H1 (cell line): ENCODE measurements around the gene CBLN3. TPM values are rescaled to one million over a fixed set of nuclear protein-coding genes. Genes with fewer than 3 reads are reported as not detected.

Experiments used
- CTCF ChIA-PET: fragments of 300-600 bp; sonication (Branson Sonifier 250); formaldehyde crosslinking; loops from one replicate; lab custom pipeline; 2021; ENCODE audit not compliant: partially characterized antibody; lab: Charles Lee
- POLR2A ChIA-PET: fragments of 300-600 bp; sonication (Branson Sonifier 250); formaldehyde crosslinking; loops from one replicate; lab custom pipeline; 2021; ENCODE audit warnings: inconsistent platforms; ENCODE audit not compliant: partially characterized antibody; lab: Charles Lee
- DNase-seq, 2 experiments: peaks; one replicate each; pipeline versions ENCODE4 v3.0.0 to v3.0.0-alpha.2; 2010 to 2022; ENCODE audit warnings: low spot score in 2 of 2, low read depth in 1 of 2, mixed read lengths in 1 of 2
- FAIRE-seq: peaks from 2 replicates; lab custom pipeline; 2011; peaks lifted over from hg19 to GRCh38; lab: Jason Lieb, UNC
- H2AFZ ChIP-seq: 2 replicates; pipeline ENCODE4 v1.8.1; 2012; ENCODE audit warnings: low read length, inconsistent platforms
- H2AK5ac ChIP-seq: 2 replicates; pipeline ENCODE4 v1.6.1; 2013; ENCODE audit warnings: low read depth, low read length
- H2BK120ac ChIP-seq: replicated peaks from 2 replicates; pipeline ENCODE3; 2013; ENCODE audit warnings: low read depth, low read length, inconsistent platforms
- H2BK12ac ChIP-seq: 2 replicates; pipeline ENCODE4 v1.6.1; 2013; ENCODE audit warnings: low read depth, low read length
- H2BK15ac ChIP-seq: 2 replicates; pipeline ENCODE4 v1.6.1; 2013; ENCODE audit warnings: low read length
- H2BK20ac ChIP-seq: 2 replicates; pipeline ENCODE4 v1.6.1; 2013; ENCODE audit warnings: low read length
- H2BK5ac ChIP-seq: 2 replicates; pipeline ENCODE4 v1.6.1; 2013; ENCODE audit warnings: low read depth, low read length
- H3K14ac ChIP-seq: 2 replicates; pipeline ENCODE4 v1.6.1; 2013; ENCODE audit warnings: inconsistent platforms; ENCODE audit not compliant: insufficient read length
- H3K18ac ChIP-seq: 2 replicates; pipeline ENCODE4 v1.6.1; 2013; ENCODE audit warnings: low read length; ENCODE audit errors: extremely low read depth
- H3K23ac ChIP-seq: 2 replicates; pipeline ENCODE4 v1.6.1; 2013; ENCODE audit warnings: inconsistent platforms; ENCODE audit not compliant: insufficient read length
- H3K23me2 ChIP-seq: 2 replicates; pipeline ENCODE4 v1.6.1; 2013; ENCODE audit warnings: low read depth, low read length
- H3K27ac ChIP-seq: 2 replicates; pipeline ENCODE4 v1.6.1; 2011; ENCODE audit warnings: low read depth, low read length, inconsistent platforms
- H3K27me3 ChIP-seq, 4 experiments: replicated peaks in 1 of 4; 1 replicate in 1 of 4; 2 replicates in 3 of 4; pipeline versions ENCODE4 v1.6.1 to v1.8.1; 2011 to 2013; ENCODE audit warnings: low read length in 3 of 4, mild to moderate bottlenecking in 3 of 4, inconsistent platforms in 2 of 4, mixed read lengths in 2 of 4, moderate library complexity in 1 of 4; ENCODE audit not compliant: control insufficient read depth in 3 of 4, insufficient read depth in 3 of 4; ENCODE audit errors: extremely low read depth in 1 of 4
- H3K36me3 ChIP-seq, 4 experiments: 2 replicates each; pipeline versions ENCODE4 v1.6.1 to v1.8.1; 2011 to 2013; ENCODE audit warnings: mild to moderate bottlenecking in 4 of 4, low read length in 3 of 4, moderate library complexity in 2 of 4, control low read depth in 1 of 4, inconsistent platforms in 1 of 4; ENCODE audit not compliant: insufficient read depth in 4 of 4, control insufficient read depth in 2 of 4
- H3K4ac ChIP-seq: replicated peaks from 2 replicates; pipeline ENCODE3; 2013; ENCODE audit warnings: low read length, low read depth, mixed read lengths, inconsistent platforms; ENCODE audit not compliant: insufficient read length
- H3K4me1 ChIP-seq, 4 experiments: replicated peaks in 1 of 4; 1 replicate in 1 of 4; 2 replicates in 3 of 4; pipeline versions ENCODE4 v1.6.1 to v1.8.1; 2011 to 2013; ENCODE audit warnings: low read length in 3 of 4, inconsistent platforms in 2 of 4, mixed read lengths in 1 of 4; ENCODE audit not compliant: insufficient read depth in 4 of 4, control insufficient read depth in 3 of 4
- H3K4me2 ChIP-seq, 2 experiments: 2 replicates each; pipeline versions ENCODE4 v1.6.1 to v1.8.1; 2011 to 2013; ENCODE audit warnings: low read depth in 2 of 2, low read length in 2 of 2, control low read depth in 1 of 2, inconsistent platforms in 1 of 2, mild to moderate bottlenecking in 1 of 2; ENCODE audit not compliant: insufficient read depth in 1 of 2
- H3K4me3 ChIP-seq, 4 experiments: fragments of 200-600, 300-600 bp in 1 of 4; sonication (generic), shearing (Covaris generic), sonication (Bioruptor Twin) in 1 of 4; 2 replicates each; pipeline versions ENCODE4 v1.5.1 to v1.8.1; 2011 to 2016; ENCODE audit warnings: low read length in 4 of 4, low read depth in 3 of 4, control low read depth in 2 of 4, inconsistent platforms in 2 of 4, mild to moderate bottlenecking in 2 of 4, mixed read lengths in 1 of 4, moderate library complexity in 1 of 4; ENCODE audit not compliant: insufficient read depth in 2 of 4; ENCODE audit errors: extremely low read depth in 1 of 4
- H3K56ac ChIP-seq: replicated peaks from 2 replicates; pipeline ENCODE3; 2013; ENCODE audit warnings: low read depth, mild to moderate bottlenecking, mixed read lengths, low read length, inconsistent platforms; ENCODE audit not compliant: insufficient read length
- H3K79me1 ChIP-seq: 2 replicates; pipeline ENCODE4 v1.6.1; 2013; ENCODE audit warnings: low read depth, low read length, control low read depth
- H3K79me2 ChIP-seq, 2 experiments: 2 replicates each; pipeline versions ENCODE4 v1.6.1 to v1.8.1; 2012 to 2013; ENCODE audit warnings: low read length in 2 of 2, mild to moderate bottlenecking in 2 of 2, inconsistent platforms in 1 of 2; ENCODE audit not compliant: insufficient read depth in 2 of 2, control insufficient read depth in 1 of 2
- H3K9ac ChIP-seq, 4 experiments: replicated peaks in 1 of 4; 1 replicate in 1 of 4; 2 replicates in 3 of 4; pipeline versions ENCODE4 v1.6.1 to v1.8.1; 2011 to 2013; ENCODE audit warnings: low read depth in 3 of 4, low read length in 3 of 4, control low read depth in 2 of 4, mild to moderate bottlenecking in 2 of 4, moderate library complexity in 2 of 4, inconsistent platforms in 1 of 4; ENCODE audit errors: extremely low read depth in 1 of 4
- H3K9me3 ChIP-seq, 2 experiments: 2 replicates each; pipeline versions ENCODE4 v1.6.1 to v1.8.1; 2012 to 2013; ENCODE audit warnings: mild to moderate bottlenecking in 2 of 2, moderate library complexity in 2 of 2, control low read depth in 1 of 2, inconsistent platforms in 1 of 2, low read depth in 1 of 2, low read length in 1 of 2, mixed read lengths in 1 of 2; ENCODE audit not compliant: insufficient read depth in 2 of 2
- H4K20me1 ChIP-seq, 2 experiments: replicated peaks in 1 of 2; 2 replicates each; pipeline versions ENCODE3 to v1.8.1; 2011 to 2013; ENCODE audit warnings: inconsistent platforms in 2 of 2, low read length in 2 of 2, mild to moderate bottlenecking in 1 of 2; ENCODE audit not compliant: insufficient read depth in 2 of 2, control insufficient read depth in 1 of 2
- H4K5ac ChIP-seq: 2 replicates; pipeline ENCODE4 v1.6.1; 2013; ENCODE audit warnings: low read length, low read depth, mixed read lengths, inconsistent platforms; ENCODE audit not compliant: insufficient read length
- H4K8ac ChIP-seq: 2 replicates; pipeline ENCODE4 v1.8.0; 2013; ENCODE audit warnings: mild to moderate bottlenecking, moderate library complexity, low read length, inconsistent platforms; ENCODE audit not compliant: insufficient read depth; ENCODE audit errors: extremely low read depth
- H4K91ac ChIP-seq: replicated peaks from 2 replicates; pipeline ENCODE3; 2013; ENCODE audit warnings: low read length, mixed read lengths, inconsistent platforms; ENCODE audit not compliant: insufficient read length
- BCL11A ChIP-seq, 2 experiments: IDR thresholded peaks; one replicate each; pipeline ENCODE4 v1.6.1; 2011; ENCODE audit warnings: low read depth in 2 of 2, low read length in 2 of 2, mild to moderate bottlenecking in 2 of 2
- CEBPB ChIP-seq: IDR thresholded peaks from 2 replicates; pipeline ENCODE4 v1.6.1; 2012; ENCODE audit warnings: low read depth, low read length
- CREB1 ChIP-seq: IDR thresholded peaks from 2 replicates; pipeline ENCODE4 v1.6.1; 2012; ENCODE audit warnings: inconsistent platforms
- CTCF ChIP-seq, 3 experiments: IDR thresholded peaks; 1 replicate in 2 of 3; 2 replicates in 1 of 3; pipeline versions ENCODE4 v1.5.1 to v1.6.1; 2011; ENCODE audit warnings: low read length in 3 of 3, mild to moderate bottlenecking in 3 of 3, inconsistent platforms in 2 of 3, low read depth in 1 of 3, moderate library complexity in 1 of 3; ENCODE audit not compliant: insufficient read depth in 1 of 3; ENCODE audit errors: control extremely low read depth in 1 of 3
- KDM1A ChIP-seq: fragments of 200-600, 300-600 bp; sonication (generic); IDR thresholded peaks from 2 replicates; pipeline ENCODE4 v1.7.1; 2016; ENCODE audit warnings: mild to moderate bottlenecking, low read length, borderline replicate concordance
- MAX ChIP-seq: IDR thresholded peaks from 2 replicates; pipeline ENCODE4 v1.6.1; 2012; ENCODE audit warnings: inconsistent platforms
- POLR2AphosphoS5 ChIP-seq: IDR thresholded peaks from 2 replicates; pipeline ENCODE4 v1.6.1; 2011; ENCODE audit warnings: low read depth, low read length
- SIN3A ChIP-seq, 2 experiments: IDR thresholded peaks in 1 of 2; conservative IDR thresholded peaks in 1 of 2; 2 replicates each; pipeline ENCODE4 v1.6.1; 2011 to 2012; ENCODE audit warnings: low read length in 2 of 2, improper control_type of control experiment in 1 of 2, low read depth in 1 of 2, mild to moderate bottlenecking in 1 of 2
- WGBS, 2 experiments: shearing (Covaris generic) in 1 of 2; methylation state at CpG; one replicate each; pipeline versions ENCODE4 v1.1.6 to v1.1.7; 2013 to 2015; ENCODE audit warnings: low lambda C conversion rate in 2 of 2, mixed read lengths in 2 of 2, inconsistent platforms in 1 of 2, low coverage in 1 of 2, missing lambda C conversion rate in 1 of 2; ENCODE audit not compliant: insufficient replicate concordance in 2 of 2, insufficient coverage in 1 of 2, insufficient read length in 1 of 2; ENCODE audit errors: extremely low coverage in 1 of 2, missing lambda C conversion rate in 1 of 2; 5-methylcytosine and 5-hydroxymethylcytosine counted together
- polyA plus RNA-seq, 7 experiments: library from polyadenylated mRNA; depleted of rRNA in 3 of 7; stranded (reverse) in 5 of 7; unstranded in 2 of 7; fragments of >200 nt in 5 of 7; fragments of 200-250 nt in 2 of 7; gene quantifications; 1 replicate in 5 of 7; 2 replicates in 1 of 7; 4 replicates in 1 of 7; pipeline versions ENCODE4 v1.2.1 to v1.2.3, GENCODE V29; 2011 to 2013; ENCODE audit warnings: missing spikeins in 2 of 7, mixed read lengths in 2 of 7
- total RNA-seq: library from RNA; stranded (reverse); fragmentation: NEBNext Ultra II Directional; extraction: Animal tissue kit (Norgen Biotek cat#: 25700); gene quantifications from 2 replicates; pipeline ENCODE4 v1.2.1, GENCODE V29; 2021

Gene CBLN3
- total and polyA plus RNA-seq, 2 of the 8 experiments (the other 6 are each of a cell fraction or from before 2014, with no cell fraction given), result 0.54 to 1.00 TPM

GRCh38 chr14:24431569-24432258 is 2.2 kb upstream of the CBLN3 start:
- ChIA-PET POLR2A (interaction anchor here (0.9 to 5.4 kb wide), 13 partner anchors 10 to 291 kb away, joined by 3 to 46 read pairs (median 4); partner anchors contain the start of genes ADCY4, EMC9, NYNRIN and SDR39U1), CTCF (interaction anchor here (0.5 to 21.3 kb wide), 38 partner anchors 9 to 620 kb away, joined by 3 to 664 read pairs (median 8); partner anchors contain the start of genes ADCY4, CIDEB, DHRS1 and LTB4R)
- no peak overlapping the region for H4K5ac ChIP-seq
- H3K23me2 ChIP-seq, result peaks cover 5% of the 10 kb centered on the region; the same call in 1 of the 2 replicates
- no peak overlapping the region for H3K56ac ChIP-seq
- peak; percentile 95 to 96 for DNase-seq
- no peak overlapping the region for H2AK5ac ChIP-seq
- H4K91ac ChIP-seq, result no peak overlapping the region
- H2BK15ac ChIP-seq, result no peak overlapping the region
- no peak overlapping the region for H2BK12ac ChIP-seq
- no peak overlapping the region for H2BK120ac ChIP-seq
- H3K9ac ChIP-seq, result no peak overlapping the region; a peak in 1 of 7 replicates
- H3K23ac ChIP-seq, result no peak overlapping the region
- peak overlapping the region; percentile 52 for H3K18ac ChIP-seq
- H3K79me1 ChIP-seq, result no peaks in the 10 kb centered on the region
- H2BK20ac ChIP-seq, result peak overlapping the region; percentile 35; the same call in 1 of the 2 replicates
- H3K36me3 ChIP-seq, result 0 out of 8 replicates have a peak, but pooled peaks cover 0 to 4% (median 0%) of the 10 kb centered on the region in 4 experiments
- peaks cover 6 to 21% (median 15%) of the 10 kb centered on the region in 4 experiments for H3K4me1 ChIP-seq
- no peak overlapping the region for H2BK5ac ChIP-seq
- FAIRE-seq, result no peak
- H3K79me2 ChIP-seq, result no peaks in the 10 kb centered on the region
- no peak overlapping the region for H2AFZ ChIP-seq
- H3K14ac ChIP-seq, result no peak overlapping the region
- no peaks in the 10 kb centered on the region for H3K9me3 ChIP-seq
- WGBS, 2 experiments, result 35% methylated on average over 15 of the region's 15 CpGs; no CpG with 5 or more reads in 1 of the 2 experiments
- peak overlapping the region in 1 of 2 experiments; percentile 89; a peak in 3 of 4 replicates for H3K4me2 ChIP-seq
- peaks cover 0 to 17% (median 1%) of the 10 kb centered on the region in 4 experiments; a peak in 3 of 7 replicates for H3K27me3 ChIP-seq
- peaks cover 0 to 3% of the 10 kb centered on the region in 2 experiments for H4K20me1 ChIP-seq
- H3K4ac ChIP-seq, result no peak overlapping the region
- H3K27ac ChIP-seq, result no peak overlapping the region
- H4K8ac ChIP-seq, result 0 out of 2 replicates have a peak overlapping the region, but pooled peaks have one; percentile 1
- peak overlapping the region in 1 of 4 experiments; percentile 76; a peak in 2 of 8 replicates for H3K4me3 ChIP-seq
- TF ChIP-seq MAX (0 out of 2 replicates have a peak, but pooled peaks have one; percentile 32), BCL11A (IDR thresholded peaks at IDR 0.05; ENCODE audit: low read depth in 2 of 2, low read length in 2 of 2) (no peak), CTCF (IDR thresholded peaks at IDR 0.05; ENCODE audit: control extremely low read depth in 1 of 3, insufficient read depth in 1 of 3, low read depth in 1 of 3, low read length in 3 of 3) (peak; percentile 87 to 100 (median 99)), CREB1 (peak; percentile 32; the same call in 1 of the 2 replicates), POLR2AphosphoS5 (no peak), SIN3A (conservative IDR thresholded peaks at IDR 0.05 in 1 of 2, IDR thresholded peaks at IDR 0.05 in 1 of 2; ENCODE audit: low read depth in 1 of 2, low read length in 2 of 2) (peak in 1 of 2 experiments; percentile 74; a peak in 1 of 4 replicates), CEBPB (no peak), KDM1A (no peak; the same call in 1 of the 2 replicates)
